HG02973 (cell line): ENCODE results near the gene PSMC4.

Experiments used
- ATAC-seq: cut with Tn5 transposase; IDR thresholded peaks from one replicate; pipeline ENCODE4 v1.9.1; 2021; ENCODE audit warnings: moderate library complexity; ENCODE audit not compliant: unreplicated experiment

The PSMC4 gene

DNA sequence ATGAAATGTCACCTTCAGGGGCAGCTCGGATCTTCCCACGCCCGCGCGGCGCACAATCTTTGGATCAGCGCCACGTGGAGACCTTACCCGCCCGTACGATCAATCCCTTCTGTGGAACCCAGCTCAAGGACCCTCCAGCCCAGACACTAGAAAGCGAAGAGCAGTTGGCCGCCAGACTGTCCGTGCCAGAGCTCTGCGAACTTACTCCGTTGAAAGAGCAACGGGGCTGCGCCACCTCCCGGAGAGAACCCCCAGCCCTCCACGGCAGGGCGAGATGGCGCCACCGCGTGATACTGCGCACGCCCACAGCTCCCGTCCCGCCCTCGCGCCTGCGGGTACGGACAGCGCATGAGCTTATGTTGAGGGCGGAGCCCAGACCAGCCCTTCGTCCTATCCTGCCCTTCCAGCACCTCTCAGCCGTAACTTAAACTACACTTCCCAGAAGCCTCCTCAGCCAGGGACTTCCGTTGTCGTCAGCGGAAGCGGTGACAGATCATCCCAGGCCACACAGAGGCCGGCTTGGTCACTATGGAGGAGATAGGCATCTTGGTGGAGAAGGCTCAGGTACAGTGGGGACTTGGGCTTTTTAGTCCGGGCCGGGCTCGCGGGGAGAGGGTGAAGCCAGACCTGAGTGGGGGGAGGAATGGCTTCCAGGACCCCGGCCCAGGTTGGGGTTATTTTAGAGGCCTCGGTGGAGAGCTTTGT lies at the start of gene PSMC4:
PSMC4 (plus strand) TSS at position 491 of the 705 bp plus-strand sequence; CDS start at position 529, 38 bp downstream.
- peak; percentile 91 for ATAC-seq

DNA sequence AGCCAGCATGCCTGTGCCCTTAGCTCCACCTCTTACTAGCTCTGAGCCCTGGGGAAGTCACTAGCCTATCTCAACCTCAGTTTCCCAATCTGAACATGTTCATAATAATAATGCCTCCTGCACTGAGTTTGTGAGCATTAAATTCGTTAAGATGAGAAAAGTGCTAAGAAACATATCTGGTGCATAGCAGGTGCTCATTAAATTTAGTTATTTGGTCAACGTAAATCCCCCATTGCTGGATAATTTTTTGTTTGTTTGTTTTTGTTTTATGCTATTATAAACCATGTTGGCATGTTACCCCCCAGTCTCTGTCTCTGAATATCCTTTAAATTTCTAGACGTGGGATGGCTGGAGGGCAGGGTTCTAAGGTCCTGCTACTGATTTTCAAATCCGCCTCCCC lies 47.1 kb upstream of the PSMC4 start:
- ATAC-seq, result no peak

DNA sequence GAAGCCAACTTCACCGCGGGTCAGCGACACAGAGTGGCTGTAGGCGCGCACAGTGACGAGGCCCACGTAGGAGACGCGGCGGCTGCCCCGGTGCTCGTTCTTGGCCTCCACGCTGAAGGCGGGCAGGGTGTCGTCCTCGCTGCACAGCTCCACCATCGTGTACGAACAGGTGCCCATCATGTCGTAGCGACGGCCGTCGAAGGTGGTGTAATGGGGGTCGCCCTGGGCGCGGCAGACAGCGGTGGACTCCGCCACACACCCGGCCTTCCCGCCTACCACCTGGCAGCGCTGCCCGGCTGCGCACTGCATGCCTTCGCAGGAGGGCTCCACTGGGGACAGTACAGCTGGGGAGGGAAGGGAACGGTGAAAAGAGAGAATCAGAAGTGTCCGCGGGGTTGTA lies 46.6 kb upstream of the PSMC4 start:
- no peak for ATAC-seq

DNA sequence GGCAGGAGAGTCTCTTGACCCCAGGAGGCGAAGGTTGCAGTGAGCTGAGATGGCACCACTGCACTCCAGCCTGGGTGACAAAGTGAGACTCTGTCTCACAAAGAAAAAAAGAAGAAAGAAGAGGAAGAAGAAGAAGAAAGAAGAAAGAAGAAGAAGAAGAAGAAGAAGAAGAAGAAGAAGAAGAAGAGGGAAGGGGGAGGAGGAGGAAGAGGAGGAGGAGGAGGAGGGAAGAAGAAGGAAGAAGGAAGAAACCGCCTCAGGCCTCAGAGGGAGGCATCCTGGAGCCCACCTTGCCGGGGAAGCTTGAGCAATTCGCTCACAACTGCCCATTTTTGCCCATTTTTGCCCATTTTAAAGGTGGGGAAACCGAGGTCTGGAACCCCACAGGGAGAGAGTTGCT lies 46.0 kb upstream of the PSMC4 start:
- ATAC-seq, result no peak

DNA sequence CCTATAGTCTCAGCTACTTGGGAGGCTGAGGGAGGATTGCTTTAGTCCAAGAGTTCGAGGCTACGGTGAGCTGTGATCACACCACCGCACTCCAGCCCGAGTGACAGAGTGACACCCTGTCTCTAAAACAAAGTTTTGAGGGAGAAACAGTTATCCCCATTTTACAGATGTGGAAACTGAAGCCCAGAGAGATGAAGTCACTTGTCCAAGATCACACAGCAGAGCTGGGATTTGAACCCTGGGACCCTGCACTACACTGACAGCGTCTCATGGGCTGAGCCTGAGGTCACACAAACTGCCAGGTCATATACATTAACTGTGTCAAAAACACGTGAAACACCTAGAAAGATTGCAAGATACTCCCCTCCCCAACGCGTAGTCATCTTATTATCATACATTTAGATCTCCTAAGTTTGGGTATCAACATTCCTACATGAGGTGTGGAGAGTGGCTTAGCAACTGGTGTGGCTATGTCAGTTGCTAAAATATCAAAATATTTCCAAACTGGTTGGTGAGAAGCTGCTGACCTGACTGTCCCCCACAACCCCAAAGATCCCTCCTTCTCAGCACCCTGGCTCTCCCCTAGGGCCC lies 44.7 kb upstream of the PSMC4 start:
- ATAC-seq, result no peak

DNA sequence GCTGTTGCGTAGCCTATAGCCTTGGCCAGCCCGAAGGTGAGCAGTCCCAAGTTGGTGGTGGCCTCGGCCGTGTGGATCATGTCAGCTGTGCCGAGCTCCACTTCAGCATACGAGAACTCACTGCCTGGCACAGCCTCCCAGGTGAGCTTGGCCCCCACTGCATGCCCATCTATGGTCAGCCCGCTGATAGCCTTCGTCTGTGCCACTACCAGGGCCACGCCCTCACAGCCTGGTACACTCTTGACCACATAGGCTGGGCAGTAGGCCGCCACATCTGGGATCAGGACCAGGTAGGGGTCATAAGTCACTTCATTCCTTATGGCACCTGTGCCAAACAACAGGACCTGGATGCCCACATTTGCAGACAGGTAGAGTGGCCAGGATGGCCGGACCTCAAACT lies 43.9 kb upstream of the PSMC4 start:
- ATAC-seq, result no peak

DNA sequence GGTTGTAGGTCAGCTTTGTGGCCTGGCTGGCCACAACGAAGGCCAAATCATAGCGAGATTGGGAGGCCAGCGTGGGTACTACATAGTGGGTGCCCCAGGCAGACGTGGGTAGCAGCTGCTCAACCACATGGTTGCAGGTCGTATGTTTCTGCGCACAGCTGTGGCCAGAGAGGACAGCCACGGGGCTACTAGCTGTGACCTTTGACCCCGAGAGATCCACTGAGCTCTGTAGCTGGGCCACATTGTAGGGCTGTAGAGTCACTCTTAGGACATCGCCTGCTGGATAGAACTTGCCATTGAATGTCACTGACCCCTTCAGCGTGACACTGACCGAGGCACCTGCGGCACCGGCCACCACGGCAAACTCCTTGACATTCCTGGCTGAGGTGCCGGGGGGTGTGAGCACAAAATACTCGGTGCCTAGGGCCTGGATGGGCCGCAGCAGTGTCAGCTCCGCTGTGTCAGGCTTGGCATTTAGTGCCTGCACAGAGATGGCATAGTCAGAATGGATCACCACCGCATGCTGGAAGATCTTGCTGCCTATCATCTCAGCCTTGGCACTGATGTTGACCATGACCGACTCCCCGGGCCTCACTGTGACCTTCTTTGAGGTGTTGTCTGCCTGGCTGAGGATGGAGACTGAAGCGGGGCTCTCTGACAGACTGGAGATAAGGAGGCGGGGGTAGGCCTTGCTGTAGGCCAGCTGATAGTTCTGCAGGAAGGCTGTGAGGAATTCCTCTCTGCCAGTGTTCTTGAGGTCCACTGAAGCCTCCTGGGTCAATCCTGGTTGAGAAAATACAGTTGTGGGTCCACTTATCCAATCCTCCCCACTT lies 43.2 kb upstream of the PSMC4 start:
- no peak for ATAC-seq

DNA sequence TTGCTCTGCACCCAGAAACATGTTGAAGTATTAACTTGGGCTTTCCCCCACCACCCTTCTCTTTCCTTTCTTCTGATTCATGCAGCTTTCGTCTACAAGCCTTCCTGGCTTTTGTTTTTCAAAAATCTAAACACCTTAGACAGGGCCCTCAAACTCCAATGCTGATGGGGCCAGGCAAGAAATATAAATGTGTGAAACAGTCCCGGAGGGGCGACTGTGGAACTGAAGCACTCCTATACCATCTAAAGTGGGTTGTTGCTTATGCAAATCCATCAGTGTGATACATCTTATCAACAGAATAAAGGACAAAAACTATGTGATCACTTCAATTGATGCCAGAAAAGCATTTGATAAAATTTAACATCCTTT lies 42.6 kb upstream of the PSMC4 start:
- no peak for ATAC-seq

DNA sequence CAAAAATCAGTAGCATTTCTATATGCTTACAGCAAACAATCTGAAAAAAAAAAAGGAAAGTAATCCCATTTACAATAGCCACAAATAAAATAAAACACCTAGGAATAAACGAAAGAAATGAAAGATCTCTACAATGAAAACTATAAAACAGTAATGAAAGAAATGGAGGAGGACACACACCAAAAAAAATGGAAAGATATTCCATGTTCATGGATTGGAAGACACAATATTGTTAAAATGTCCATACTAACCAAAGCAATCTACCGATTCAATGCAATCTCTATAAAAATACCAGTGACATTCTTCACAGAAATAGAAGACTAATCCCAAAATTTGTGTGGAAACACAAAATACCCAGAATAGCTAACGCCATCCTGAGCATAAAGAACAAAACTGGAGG lies 41.2 kb upstream of the PSMC4 start:
- ATAC-seq, result no peak

DNA sequence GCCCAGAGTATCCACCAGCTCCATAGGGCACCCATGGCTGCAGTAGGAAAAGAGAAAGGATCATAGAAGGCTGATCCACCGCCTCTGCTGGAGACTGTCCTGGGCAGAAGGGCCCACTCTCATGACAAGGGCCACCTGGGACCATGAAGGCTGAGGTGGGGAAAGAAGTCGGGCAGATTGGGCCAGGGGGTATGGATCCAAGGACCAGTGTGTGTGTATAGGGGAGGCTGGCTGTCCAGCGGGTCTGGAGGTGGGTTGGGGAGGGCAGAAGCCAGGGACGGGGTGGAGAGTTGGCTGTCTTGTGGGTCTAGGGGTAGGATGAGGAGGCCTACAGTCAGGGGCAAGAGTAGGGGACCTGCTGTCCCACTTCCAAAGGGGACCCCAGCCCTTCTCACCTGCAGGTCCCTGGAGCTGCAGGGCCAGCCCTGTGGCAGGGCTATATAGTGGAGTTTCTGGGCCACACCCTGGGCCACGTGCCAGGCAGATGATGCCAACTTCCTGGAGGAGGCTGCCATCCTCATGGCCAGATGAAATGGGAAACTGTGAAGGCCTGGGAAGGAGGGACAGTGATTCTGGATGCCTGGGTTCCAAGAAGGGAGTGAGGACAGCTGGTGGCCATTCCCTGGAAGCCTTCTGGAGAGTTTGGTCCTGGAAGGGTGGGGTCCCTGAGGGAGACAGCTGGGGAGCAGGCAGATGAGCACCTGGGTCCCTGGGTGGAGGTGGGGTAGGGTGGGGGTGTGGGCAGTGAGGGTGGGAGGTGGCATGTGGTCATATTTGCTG lies 36.2 kb upstream of the PSMC4 start, which contains the start of gene FCGBP:
FCGBP (minus strand) TSS at position 51 of the 780 bp plus-strand sequence.
- no peak for ATAC-seq

DNA sequence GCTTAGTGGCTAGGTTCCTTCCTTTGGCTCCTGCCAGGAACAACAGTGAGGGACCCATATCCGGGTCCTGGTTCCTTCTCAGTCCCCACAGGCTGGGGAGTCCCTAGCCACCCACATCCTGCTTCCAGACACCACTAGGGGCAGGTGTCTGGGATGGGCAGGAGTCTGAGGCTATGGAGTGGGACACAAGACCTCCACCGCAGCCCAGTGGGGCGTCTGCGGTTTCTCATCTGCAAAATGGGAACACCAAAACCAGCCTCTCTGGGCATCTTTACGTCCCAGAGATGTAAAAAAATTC lies 35.7 kb upstream of the PSMC4 start:
- ATAC-seq, result no peak

DNA sequence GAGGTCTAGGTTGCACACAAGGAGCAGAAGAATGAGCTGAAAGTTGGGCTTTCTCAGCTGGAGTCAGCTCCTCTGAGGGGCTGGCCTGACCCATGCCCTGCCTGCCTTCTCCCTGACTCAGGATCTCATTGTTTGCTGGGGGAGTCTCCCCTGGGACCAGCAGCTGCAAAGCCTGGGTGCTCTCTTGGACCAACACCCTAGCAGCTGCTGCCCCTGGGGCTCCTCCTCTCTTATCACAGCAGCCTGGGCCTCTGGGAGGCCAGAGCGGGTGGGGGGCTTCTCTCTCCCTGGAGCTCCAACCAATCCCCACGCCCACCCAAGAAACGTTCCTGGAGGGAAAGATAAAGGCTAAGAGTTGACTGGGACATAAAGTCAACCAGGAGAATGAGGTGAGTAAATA lies 34.9 kb upstream of the PSMC4 start:
- ATAC-seq, result no peak

DNA sequence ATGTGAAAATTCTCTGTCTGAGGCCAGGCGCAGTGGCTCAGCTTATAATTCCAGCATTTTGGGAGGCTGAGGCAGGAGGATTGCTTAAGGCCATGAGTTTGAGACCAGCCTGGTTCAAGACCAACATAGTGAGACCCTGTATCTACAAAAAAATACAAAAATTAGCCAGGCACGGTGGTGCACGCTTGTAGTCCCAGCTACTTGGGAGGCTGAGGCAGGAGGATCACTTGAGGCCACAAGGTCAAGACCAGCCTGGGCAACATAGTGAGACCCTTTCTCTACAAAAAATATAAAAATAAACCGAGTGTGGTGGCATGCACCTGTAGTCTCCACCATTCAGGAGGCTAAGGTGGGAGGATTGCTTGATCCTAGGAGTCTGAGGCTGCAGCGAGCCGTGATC lies 34.3 kb upstream of the PSMC4 start:
- ATAC-seq, result no peak

DNA sequence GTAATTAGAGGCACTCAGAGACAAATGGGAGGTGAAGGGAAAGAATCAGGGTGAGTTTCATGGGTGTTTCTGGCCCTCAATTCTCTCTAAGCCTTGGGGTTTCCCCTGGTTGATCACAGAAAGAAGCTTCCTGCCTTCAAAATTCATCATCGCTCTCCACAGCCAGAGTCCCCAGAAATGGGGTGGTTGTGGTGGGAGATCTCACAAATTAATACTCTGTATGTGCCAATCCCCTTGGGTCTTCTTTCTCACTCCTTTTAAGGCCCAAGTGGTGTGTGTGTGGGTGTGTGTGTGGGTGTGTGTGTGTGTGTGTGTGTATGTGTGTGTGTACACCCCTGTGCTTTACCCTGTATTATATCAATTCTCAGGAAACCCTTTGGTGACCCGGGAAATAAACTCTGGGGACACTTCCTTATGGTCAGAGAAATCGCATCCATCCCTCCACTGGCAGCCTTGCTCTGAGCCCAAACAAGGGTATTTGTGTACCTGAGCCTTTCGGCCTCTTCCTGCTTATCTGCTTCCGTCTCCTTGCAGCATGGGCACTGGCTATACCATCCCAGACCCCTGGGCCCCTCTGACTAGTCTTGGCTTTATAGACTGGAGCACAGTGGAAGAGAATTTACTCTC lies 33.8 kb upstream of the PSMC4 start:
- no peak for ATAC-seq

DNA sequence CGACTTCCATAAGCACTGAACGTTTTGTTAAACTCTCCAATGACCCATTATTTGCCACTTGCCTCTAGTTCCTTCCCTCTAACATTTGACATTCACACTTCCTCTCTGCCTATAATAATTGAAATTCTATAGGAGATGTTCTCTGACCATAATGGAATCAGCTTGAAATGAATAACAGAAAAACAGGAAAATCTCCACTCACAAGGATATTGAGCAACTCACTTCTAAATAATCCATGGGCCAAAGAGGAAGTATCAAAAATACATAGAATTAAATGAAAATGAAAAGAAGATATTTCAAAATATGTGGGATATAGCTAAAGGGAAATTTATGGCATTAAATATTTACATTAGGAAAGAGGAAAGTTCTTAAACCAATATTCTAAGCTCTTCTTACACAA lies 33.2 kb upstream of the PSMC4 start:
- no peak for ATAC-seq

DNA sequence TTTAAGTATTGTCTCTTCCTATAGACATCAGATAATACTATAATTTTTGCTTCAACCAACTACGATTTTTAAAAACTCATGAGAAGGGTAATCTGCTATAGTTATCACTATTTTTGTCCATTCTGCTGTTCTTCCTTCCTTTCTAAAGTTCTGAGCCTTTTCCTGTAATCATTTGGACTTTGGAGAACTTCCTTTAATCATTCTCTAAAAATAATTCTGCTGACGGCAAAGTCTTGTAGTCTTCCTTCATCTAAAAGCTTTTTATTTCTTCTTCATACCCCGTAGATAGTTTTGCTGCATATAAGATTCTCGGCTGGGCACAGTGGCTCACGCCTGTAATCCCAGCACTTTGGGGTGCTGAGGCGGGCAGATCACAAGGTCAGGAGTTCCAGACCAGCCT lies 31.4 kb upstream of the PSMC4 start:
- ATAC-seq, result no peak

DNA sequence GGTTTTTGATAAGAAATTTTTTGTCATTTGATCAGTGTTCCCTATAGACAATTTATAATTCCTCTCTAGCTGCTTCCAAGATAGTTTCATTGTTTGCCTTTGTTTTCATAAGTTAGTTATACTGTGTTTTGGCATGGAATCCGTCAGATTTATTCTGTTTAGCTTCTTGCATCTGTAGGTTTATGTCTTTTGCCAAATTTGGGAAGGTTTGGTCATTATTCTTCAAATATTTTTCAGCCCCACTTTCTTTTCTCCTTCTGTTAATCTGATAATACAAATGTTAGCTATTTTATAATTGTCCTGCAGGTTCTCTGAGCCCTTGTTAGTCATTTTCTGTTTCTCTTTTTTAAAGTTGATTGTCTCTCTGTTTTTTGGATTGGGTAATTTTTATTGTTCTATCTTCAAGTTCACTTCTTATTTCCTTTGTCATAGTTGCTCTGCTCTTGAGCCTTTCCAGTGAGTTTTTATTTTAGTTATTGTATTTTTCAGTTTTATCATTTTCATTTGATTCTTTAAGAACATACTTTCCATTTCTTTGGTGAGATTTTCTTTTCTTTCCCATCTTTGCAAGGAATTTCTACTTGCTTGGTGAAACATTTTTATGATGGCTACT lies 30.6 kb upstream of the PSMC4 start:
- ATAC-seq, result no peak

DNA sequence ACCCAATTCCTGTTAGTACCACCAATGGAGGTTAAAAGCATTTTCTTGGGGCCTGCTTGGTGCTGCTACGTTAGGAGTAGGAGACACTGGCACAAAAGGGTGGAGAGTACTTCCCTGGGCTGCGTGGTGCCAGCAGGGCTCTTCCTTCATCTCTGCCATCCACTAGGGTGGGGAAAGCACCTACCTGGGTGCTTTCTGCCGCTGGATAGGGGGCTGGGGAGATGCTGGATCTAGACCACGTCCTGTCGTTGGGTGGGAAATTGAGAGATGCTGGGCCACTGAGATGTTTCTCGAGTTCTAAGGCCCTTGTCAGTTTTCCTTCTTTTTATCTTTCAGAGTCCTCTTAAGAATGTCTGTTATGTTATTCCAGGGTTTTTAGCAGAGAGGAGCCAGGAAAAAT lies 29.8 kb upstream of the PSMC4 start:
- ATAC-seq, result no peak

DNA sequence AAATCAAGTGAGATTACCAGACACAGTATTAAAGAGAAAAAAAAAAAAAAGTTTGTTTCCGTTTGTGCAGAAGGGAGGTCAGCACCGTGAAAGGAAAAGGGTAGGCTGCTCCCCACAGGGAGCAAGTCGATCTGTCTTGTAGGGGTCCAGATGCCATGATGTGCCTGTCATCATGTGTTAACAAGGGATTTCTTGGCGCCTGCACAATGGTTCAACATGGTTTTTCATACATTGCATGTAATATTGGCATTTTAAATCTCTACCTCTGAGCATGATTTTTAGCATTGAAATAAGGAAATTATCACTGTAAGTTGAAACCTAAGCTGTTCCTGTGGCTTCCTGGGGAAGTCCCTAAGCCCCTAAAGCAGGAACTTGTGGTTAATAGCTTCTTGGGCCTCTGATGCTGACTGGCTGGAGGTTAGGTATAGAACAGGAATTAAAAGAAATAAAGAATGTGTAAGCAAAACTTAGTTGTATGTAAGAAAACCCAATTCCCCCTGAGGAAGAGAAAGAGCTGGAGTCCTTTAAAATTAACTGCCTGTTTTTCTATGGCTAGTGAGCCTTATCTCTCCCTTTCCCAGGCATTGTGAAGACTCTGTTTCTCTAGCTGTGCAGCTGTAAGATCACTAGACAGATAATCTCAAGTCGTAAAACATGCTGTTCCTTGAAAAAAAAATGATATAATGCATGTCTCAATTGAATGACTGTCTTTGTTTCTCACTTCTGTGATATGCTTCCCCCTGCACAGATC lies 29.2 kb upstream of the PSMC4 start:
- ATAC-seq, result peak; percentile 48

DNA sequence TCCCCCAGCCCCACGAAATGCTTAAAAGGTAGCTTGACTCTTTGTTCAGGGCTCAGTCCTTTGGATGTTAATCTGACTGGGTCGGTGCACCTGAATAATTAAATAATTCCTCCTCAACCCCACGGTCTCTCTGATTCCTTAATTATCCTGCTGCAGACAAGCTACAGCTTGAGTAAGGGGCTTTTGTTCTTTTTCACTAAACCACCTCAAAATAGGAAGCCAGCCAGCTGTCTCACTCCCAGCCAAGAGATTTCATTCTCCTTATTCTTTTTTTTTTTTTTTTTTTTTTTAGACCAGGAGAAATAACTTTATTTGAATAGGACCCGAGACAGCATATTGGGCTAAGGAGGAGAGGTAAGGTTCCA lies 28.6 kb upstream of the PSMC4 start:
- no peak for ATAC-seq
